COR-L47 (cell line): ENCODE data around the gene TFR2.
"Not testable (repeated sequence)": the region's sequence is repeated elsewhere in the genome, so short reads cannot be mapped to it uniquely, and the experiment has no call there.

ENCODE experiments used
- DNase-seq: peaks from one replicate; lab custom pipeline; 2025; lab: John Stamatoyannopoulos, UW

Gene TFR2

GRCh38 chr7:100678291-100678984, 37.1 kb upstream of the TFR2 start:
- no peak for DNase-seq

DNA sequence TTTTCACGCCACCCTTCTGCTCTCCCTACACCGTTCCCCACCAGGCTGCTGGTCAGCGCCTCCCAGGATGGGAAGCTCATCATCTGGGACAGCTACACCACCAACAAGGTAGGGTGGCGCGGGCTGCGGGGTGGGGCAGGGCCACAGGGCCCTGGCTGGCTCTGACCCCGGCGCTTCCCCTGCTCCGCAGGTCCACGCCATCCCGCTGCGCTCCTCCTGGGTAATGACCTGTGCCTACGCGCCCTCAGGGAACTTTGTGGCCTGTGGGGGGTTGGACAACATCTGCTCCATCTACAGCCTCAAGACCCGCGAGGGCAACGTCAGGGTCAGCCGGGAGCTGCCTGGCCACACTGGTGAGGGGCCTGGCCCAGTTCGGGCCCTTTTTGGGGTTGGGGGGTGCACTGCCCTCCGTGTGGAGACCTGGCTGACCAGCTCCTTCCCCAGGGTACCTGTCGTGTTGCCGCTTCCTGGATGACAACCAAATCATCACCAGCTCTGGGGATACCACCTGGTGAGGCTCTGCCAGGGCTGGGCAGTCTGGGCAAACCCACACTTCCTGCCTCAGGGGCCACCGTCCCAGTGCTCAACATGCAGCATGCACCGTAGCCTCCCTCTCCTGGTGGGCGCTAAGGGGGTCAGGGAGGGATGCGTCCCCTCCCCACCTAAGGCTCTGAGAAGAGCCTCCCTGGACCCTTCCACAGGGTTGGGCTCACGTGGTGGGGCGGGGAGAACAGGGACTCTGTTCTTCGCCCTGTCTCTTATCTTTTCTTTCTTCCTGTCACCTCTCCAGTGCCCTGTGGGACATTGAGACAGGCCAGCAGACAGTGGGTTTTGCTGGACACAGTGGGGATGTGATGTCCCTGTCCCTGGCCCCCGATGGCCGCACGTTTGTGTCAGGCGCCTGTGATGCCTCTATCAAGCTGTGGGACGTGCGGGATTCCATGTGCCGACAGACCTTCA, 36.2 kb upstream of the TFR2 start:
- DNase-seq = no peak

DNA sequence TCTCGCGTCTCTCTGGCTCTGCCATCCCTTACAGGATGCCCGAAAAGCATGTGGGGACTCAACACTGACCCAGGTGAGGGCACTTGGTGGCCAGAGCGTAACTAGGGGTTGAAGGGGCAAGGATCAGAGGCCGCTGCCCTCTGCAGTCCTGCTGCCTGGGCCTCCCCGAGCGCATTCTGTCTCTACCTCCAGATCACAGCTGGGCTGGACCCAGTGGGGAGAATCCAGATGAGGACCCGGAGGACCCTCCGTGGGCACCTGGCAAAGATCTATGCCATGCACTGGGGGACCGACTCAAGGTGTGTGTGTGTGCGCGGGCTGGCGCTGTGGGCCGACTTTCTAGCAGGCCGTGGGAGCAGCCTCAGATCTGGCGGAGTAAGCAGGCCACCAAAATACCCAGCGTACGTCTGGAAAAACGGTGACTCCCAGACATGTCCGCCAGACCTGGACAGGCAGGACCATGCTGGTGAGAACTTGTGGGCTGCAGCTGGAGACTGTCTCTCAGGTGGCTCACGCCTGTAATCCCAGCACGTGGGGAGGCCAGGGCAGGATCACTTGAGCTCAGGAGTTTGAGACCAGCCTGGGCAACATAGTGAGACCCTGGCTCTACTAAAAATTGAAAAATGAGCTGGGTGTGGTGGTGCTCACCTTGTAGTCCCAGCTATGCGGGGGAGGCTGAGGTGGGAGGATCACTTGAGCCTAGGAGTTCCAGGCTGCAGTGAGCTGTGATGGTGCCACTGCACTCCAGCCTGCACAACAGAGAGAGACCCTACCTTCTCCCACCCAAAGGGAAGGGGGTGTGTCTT, 35.4 kb upstream of the TFR2 start:
- DNase-seq = no peak

DNA sequence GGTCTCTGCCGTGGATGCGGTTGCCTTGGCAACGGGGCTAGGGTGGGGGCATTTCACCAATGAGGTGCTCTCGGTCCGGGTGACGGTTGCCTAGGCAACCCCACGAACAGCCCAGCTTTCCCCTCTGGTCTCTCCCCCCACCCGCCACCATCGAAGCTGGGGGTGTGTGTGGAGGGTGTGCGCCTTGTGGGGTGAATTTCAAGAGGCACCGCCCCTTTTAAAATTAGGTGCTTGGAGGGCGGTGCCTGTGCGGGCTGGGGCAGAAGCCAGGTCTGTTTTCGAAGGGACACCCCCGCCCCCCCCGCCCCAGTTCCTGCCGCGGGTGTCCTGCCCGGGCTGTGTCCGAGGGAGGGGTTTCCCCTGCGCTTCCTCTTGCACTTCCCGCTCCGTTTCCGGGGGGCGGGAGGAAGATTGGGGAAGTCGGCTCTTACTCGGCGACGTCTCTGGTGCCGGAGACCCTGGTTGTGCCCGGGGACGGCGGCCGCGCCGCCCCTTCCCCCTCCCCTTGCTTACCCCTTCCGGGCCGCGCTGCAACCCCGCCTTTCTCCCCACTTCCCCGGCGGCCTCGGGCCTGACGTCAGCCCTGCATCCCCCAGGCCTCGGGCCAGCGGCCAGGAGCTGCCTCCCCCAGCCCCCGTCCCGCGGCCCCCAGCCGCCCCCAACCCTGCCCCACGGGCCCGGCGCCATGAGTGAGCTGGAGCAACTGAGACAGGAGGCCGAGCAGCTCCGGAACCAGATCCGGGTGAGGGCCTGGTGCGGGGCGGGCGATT, 34.4 kb upstream of the TFR2 start:
- peak; percentile 85 for DNase-seq

- no peak for DNase-seq
These were observed 33.7 kb upstream of the TFR2 start for GRCh38 chr7:100675105-100675451.

- no peak for DNase-seq
These were observed 33.2 kb upstream of the TFR2 start for GRCh38 chr7:100674411-100675104.

DNA sequence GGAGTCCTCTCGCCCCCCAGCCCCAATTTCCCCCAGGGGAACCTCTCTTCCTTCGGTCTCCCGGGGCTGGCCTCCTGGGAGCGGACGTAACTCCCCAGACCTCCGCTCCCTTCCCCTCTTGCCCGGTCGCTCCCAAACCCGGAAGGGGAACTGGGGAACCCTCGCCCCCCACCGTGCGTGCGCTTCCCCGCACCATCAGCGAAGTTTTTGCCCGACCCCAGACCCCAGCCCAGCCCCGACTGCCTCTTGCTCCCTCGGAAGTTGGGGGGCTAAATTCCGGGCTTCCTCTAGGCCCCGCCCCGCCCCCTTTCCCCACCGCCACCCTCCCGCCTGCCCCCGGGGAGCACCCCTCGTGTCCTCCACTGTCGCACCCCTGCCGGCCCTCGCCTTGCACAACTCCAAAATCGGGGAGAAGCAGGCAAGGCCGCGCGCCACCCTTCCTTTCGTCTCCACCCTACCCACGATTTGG, 32.6 kb upstream of the TFR2 start:
- peak; percentile 59 for DNase-seq

GRCh38 chr7:100673302-100673941, 32.1 kb upstream of the TFR2 start, which contains the start of gene GNB2:
GNB2 (plus strand) TSS chr7:100673740; CDS start chr7:100676266, 2,526 bp downstream.
- peak; percentile 98 for DNase-seq

GRCh38 chr7:100671353-100672327, 30.3 kb upstream of the TFR2 start:
- DNase-seq = no peak

GRCh38 chr7:100670074-100670473, 28.7 kb upstream of the TFR2 start:
- no peak for DNase-seq

DNA sequence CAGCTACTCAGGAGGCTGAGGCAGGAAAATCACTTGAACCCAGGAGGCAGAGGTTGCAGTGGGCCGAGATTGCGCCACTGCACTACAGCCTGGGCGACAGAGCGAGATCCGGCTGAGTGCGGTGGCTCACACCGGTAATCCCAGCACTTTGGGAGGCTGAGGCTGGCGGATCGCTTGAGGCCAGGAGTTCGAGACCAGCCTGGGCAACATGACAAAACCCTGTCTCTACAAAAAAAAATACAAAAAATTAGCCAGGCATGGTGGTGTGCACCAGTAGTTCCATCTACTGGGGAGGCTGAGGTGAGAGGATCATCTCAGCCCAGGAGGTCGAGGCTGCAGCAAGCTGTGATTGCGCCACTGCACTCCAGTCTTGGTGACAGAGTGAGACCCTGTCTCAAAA, 27.8 kb upstream of the TFR2 start:
- not testable (repeated sequence) for DNase-seq

- no peak for DNase-seq
These were observed 26.7 kb upstream of the TFR2 start for GRCh38 chr7:100668069-100668449.

DNA sequence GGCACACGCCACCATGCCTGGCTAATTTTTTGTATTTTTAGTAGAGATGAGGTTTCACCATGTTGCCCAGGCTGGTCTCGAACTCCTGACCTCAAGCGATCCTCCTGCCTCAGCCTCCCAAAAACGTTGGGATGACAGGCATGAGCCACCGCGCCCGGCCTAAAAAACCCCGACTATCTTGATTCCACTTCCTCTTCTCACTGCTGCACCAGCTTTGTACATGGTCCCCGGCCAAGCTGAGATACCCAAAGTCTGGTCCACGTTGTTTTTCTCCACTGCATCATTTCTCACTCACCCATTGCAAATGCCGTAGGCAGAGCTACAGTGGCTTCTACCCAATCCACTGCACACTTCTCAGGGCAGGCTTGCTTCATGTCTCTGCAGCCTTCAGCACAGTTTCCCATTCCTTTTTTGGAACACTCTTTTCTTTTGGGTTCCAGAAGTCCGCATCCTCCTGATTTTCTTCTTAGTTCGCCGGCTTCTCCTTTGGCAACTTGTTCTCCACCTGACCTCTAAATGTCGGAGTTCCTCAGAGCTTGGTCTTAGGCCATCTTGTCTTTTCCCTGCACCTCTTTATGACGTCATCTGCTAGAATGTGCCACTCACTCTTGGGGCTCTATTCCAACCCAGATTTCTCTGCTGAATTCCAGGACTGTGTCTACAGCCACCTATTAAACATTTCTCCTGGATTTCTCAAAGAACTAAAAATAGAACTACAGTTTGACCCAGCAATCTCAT, 26.1 kb upstream of the TFR2 start:
- DNase-seq = no peak

DNA sequence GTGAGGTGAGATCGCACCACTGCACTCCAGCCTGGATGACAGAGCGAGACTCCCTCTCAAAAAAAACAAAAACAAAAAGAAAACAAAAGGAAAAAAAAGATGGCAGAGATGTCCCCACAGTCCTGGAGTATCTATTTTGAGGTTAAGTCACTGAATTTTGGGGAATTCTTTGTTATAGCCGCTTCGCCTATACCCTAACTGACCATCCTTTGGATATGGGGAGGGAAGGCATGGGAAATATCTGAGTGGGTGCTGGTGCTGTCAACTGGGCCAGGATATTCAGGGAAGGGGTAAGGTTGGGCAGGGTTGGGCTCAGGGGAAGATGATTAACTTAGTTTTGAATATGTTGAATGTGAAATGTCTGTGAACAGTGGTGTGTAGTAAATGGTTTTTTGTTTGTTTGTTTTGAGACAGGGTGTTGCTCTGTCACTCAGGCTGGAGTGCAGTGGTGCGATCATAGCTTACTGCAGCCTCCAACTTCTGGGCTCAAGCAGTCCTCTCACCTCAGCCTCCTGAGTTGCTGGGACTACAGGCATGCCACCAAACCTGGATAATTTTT, 23.9 kb upstream of the TFR2 start:
- DNase-seq = no peak

DNA sequence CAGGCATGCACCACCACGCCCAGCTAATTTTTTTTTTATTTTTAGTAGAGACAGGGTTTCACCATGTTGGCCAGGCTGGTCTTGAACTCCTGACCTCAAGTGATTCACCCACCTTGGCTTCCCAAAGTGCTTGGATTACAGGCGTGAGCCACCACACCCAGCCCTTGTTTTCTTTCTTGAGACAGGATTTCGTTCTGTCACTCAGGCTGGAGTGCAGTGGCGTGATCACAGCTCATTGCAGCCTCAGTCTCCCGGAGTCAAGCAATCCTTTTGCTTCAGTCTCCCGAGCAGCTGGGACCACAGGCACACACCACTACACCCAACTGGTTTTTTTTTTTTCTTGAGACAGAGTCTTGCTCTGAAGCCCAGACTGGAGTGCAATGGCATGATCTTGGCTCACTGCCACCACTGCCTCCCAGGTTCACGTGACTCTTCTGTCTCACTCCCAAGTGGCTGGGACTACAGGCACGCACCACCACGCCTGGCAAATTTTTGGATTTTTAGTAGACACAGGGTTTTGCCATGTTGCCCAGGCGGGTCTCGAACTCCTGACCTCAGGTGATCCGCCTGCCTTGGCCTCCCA, 20.9 kb upstream of the TFR2 start:
- DNase-seq = not testable (repeated sequence)

DNA sequence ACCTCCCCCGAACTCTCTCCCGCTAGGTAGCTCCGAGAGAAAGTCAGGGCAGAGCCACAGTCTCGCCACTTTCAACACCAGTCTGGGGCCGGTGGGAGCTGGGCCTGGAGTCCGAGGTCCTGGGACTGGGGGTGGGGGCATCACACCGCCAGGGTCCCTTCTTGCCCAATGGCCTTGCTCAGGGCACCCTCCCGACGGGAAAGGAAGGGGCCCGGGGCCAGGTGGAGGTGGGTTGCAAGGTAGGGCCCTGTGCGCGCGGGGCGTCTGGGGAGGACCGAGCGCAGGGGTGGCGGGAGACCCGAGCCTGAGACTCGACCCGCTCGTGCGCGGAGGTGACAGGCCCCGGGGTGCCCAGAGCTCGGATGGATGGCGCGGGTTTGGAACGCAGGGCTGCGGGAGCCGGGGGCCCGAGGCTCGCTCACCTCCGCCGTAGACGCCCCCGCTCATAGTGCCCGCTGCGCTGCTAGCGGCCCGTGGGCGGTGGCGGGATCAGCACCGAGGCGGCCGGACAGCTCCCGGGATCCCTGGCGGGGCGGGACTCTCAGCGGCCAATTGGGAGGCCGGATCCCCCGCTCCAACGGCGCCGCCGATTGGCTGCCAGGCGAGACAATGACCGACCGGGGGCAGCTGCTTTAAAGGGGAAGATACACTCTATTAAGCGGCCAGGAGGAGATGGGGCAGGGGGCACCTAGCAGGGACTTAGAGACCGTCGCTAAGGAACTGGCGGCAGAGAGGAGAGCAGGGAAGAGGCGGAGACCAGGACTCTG, 14.7 kb upstream of the TFR2 start, which contains the start of gene ACTL6B:
ACTL6B (minus strand) TSS at position 541 of the 767 bp plus-strand sequence; CDS start at position 447, 94 bp downstream.
- peak; percentile 83 for DNase-seq
